GM12801 (cell line): ENCODE results near the gene S100A3.

Source experiments
- CTCF ChIP-seq: IDR thresholded peaks from one replicate; pipeline ENCODE4 v1.5.1; 2011; ENCODE audit warnings: control low read depth; ENCODE audit not compliant: insufficient read length; ENCODE audit errors: extremely low read depth

Gene S100A3

GRCh38 chr1:153536671-153537375, 12.2 kb downstream of the S100A3 start:
- TF ChIP-seq CTCF = no peak

- TF ChIP-seq CTCF = no peak
Measured at GRCh38 chr1:153536012-153536670, 12.9 kb downstream of the S100A3 start.

- TF ChIP-seq CTCF = no peak
Measured at GRCh38 chr1:153535242-153536011, 13.6 kb downstream of the S100A3 start, which contains the start of gene S100A6. Gene S100A6, minus strand, starts transcription at chr1:153535991. Its CDS starts 652 bp downstream, at chr1:153535339.

GRCh38 chr1:153534925-153535241, 14.2 kb downstream of the S100A3 start:
- TF ChIP-seq CTCF = no peak

GRCh38 chr1:153534226-153534924, 14.7 kb downstream of the S100A3 start:
- no peak for TF ChIP-seq CTCF

GRCh38 chr1:153533689-153534201, 15.3 kb downstream of the S100A3 start:
- TF ChIP-seq CTCF = no peak
